Suprapubic skin (tissue), 4 donors: ENCODE results near the gene MPLKIP. TPM values are rescaled to one million over a fixed set of nuclear protein-coding genes. Genes with fewer than 3 reads are reported as not detected.
"Not testable (repeated sequence)": the region's sequence is repeated elsewhere in the genome, so short reads cannot be mapped to it uniquely, and the experiment has no call there.

Source experiments
- DNase-seq, 2 donors: peaks; one replicate each; pipeline ENCODE4 v3.0.0-alpha.2; 2019; ENCODE audit warnings: low spot score in 2 of 2
- H3K27ac ChIP-seq: fragments of 200-600 bp; sonication (generic); one replicate; pipeline ENCODE4 v1.5.1; 2019
- H3K27me3 ChIP-seq: fragments of 200-600 bp; sonication (generic); one replicate; pipeline ENCODE4 v1.5.1; 2019
- H3K36me3 ChIP-seq: fragments of 200-600 bp; sonication (generic); one replicate; pipeline ENCODE4 v1.5.1; 2019
- H3K4me1 ChIP-seq: fragments of 200-600 bp; sonication (generic); one replicate; pipeline ENCODE4 v1.5.1; 2019
- H3K4me3 ChIP-seq: fragments of 200-600 bp; sonication (generic); one replicate; pipeline ENCODE4 v1.5.1; 2019; ENCODE audit warnings: mild to moderate bottlenecking
- H3K9me3 ChIP-seq: fragments of 200-600 bp; sonication (generic); one replicate; pipeline ENCODE4 v1.5.1; 2019
- EP300 ChIP-seq: sonication (generic); formaldehyde crosslinking; IDR thresholded peaks from one replicate; pipeline ENCODE4 v1.6.1; 2017; ENCODE audit warnings: antibody characterized with exemption
- POLR2A ChIP-seq, 2 donors: fragments of 450-650 bp; IDR thresholded peaks; one replicate each; pipeline ENCODE4 v1.6.1; 2017; ENCODE audit warnings: antibody characterized with exemption in 2 of 2, mild to moderate bottlenecking in 2 of 2, moderate library complexity in 2 of 2
- POLR2AphosphoS5 ChIP-seq, 3 donors: sonication (generic); formaldehyde crosslinking; IDR thresholded peaks; one replicate each; pipeline ENCODE4 v1.6.1; 2017; ENCODE audit warnings: antibody characterized with exemption in 3 of 3
- WGBS: methylation state at CpG from one replicate; pipeline ENCODE4 v1.1.5; 2018; 5-methylcytosine and 5-hydroxymethylcytosine counted together
- total RNA-seq, 4 donors: library from RNA; depleted of rRNA; stranded (reverse); fragments of >200 nt; gene quantifications; one replicate each; pipeline ENCODE4 v1.1.0, GENCODE V29; 2016
- TF ChIP-seq, protein P1 (sequence below), 2 donors: fragments of 200-600 bp in 1 of 2; fragments of 450-650 bp in 1 of 2; sonication (generic) in 1 of 2; IDR thresholded peaks; one replicate each; pipeline ENCODE4 v1.5.1; 2016 to 2019; ENCODE audit warnings: antibody characterized with exemption in 2 of 2, mild to moderate bottlenecking in 1 of 2, moderate library complexity in 1 of 2

MPLKIP gene
- total RNA-seq, 4 donors from 2014 or later, result 24.7 to 44.8 (median 29.9) TPM

DNA sequence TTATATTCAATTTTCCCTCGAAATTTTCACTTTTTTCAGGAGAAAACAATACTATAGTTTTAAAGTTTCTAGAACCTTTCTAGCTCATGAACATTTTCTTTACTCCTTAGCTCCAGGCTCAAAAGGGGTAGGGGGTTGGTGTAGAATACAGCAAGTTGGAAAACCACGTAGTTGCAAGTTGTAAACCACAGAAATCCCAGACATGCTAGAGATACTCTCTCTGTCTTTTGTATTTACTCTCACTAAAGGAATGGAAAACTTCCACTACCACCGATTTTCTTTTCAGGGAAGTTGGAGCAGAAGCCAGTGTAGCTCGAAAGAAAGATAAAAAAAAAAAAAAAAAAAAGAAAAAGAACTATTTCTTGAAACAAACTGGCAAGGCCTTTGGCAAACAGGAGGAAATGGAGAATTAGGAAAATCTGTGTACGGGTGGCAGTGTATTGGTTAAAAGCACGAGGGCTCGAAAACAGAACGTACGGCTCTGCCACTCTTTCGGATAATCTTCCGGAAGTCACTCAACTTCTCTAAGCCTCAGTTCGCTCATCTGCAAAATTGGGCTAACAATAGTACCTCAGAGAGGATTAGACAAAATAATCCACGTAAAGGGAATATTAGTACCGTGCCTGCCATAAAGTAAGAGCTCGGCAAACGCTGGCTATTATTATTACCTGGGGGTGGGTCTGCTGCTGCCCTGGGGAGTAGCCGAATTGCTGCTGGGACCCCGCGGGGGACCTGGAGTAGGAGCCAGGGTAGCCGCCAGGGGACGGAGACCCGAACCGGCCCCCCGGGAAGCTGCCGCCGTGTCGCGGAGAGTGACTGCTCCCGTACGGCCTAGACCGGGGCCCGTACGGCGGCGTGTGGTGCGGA is 628 bp downstream of the MPLKIP start:
- Histone ChIP-seq H3K36me3 (no peaks in the 10 kb centered on the region), H3K9me3 (no peaks in the 10 kb centered on the region), H3K27ac (peak overlapping the region; percentile 95), H3K4me3 (peak overlapping the region; percentile 97), H3K27me3 (no peaks in the 10 kb centered on the region), H3K4me1 (peaks cover 33% of the 10 kb centered on the region)
- WGBS, result 2% methylated on average over 16 of the region's 36 CpGs
- no peak for DNase-seq
- no peak for TF ChIP-seq POLR2AphosphoS5 (IDR thresholded peaks at IDR 0.05)
- TF ChIP-seq POLR2A (IDR thresholded peaks at IDR 0.05), result no peak
- no peak for TF ChIP-seq EP300
- TF ChIP-seq, protein P1, sequence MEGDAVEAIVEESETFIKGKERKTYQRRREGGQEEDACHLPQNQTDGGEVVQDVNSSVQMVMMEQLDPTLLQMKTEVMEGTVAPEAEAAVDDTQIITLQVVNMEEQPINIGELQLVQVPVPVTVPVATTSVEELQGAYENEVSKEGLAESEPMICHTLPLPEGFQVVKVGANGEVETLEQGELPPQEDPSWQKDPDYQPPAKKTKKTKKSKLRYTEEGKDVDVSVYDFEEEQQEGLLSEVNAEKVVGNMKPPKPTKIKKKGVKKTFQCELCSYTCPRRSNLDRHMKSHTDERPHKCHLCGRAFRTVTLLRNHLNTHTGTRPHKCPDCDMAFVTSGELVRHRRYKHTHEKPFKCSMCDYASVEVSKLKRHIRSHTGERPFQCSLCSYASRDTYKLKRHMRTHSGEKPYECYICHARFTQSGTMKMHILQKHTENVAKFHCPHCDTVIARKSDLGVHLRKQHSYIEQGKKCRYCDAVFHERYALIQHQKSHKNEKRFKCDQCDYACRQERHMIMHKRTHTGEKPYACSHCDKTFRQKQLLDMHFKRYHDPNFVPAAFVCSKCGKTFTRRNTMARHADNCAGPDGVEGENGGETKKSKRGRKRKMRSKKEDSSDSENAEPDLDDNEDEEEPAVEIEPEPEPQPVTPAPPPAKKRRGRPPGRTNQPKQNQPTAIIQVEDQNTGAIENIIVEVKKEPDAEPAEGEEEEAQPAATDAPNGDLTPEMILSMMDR (IDR thresholded peaks at IDR 0.05), result no peak

DNA sequence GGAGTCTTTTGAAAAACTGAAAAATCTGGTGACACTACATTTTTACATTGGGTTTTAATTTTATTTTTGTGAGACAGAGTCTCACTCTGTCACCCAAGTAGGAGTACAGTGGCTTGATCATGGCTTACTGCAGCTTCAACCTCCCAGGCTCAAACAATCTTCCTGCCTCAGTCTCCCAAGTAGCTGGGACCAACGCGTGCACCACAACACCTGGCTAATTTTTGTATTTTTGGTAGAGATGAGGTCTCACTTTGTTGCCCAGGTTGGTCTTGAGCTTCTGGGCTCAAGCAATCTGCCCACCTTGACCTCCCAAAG is 11.5 kb downstream of the MPLKIP start:
- Histone ChIP-seq H3K4me3 (no peak overlapping the region), H3K27me3 (no peaks in the 10 kb centered on the region), H3K36me3 (no peaks in the 10 kb centered on the region), H3K9me3 (no peaks in the 10 kb centered on the region), H3K27ac (no peak overlapping the region), H3K4me1 (no peaks in the 10 kb centered on the region)
- no peak for DNase-seq
- TF ChIP-seq POLR2A (IDR thresholded peaks at IDR 0.05) (no peak), POLR2AphosphoS5 (IDR thresholded peaks at IDR 0.05) (no peak)
- TF ChIP-seq, protein P1 (IDR thresholded peaks at IDR 0.05), result no peak
- 97% methylated on average over 2 of the region's 2 CpGs for WGBS

DNA sequence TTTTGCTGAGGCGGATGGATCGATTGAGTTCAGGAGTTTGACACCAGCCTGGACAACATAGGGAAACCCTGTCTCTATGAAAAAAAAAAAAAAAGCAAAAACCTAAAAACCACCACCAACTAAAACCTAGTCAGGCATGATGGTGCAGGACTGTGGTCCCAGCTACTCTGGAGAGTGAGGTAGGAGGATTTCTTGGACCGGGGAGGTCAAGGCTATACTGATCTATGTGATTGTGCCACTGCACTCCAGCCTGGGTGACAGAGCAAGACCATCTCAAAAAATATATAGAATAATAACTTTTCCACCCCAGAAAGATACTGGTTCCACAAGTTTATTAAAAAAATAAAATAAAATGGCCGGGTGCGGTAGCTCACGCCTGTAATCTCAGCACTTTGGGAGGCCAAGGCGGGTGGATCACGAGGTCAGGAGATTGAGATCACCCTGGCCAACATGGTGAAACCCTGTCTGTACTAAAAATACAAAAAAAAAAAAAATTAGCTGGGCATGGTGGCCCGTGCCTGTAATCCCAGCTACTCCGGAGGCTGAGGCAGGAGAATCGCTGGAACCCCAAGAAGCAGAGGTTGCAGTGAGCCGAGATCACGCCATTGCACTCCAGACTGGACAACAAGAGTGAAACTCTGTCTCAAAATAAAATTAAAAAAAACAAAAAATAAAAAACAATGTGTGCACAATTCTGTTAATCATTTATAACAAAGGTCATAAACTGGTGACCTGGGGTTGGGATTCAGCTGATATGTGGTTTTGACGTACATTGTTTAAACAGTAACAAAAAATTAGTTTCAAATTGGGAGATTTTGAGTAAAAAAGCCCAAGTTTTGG is 12.1 kb downstream of the MPLKIP start:
- 96% methylated on average over 14 of the region's 14 CpGs for WGBS
- H3K36me3 ChIP-seq, H3K9me3 ChIP-seq, DNase-seq, H3K4me3 ChIP-seq, H3K27me3 ChIP-seq, H3K27ac ChIP-seq, H3K4me1 ChIP-seq: not testable (repeated sequence)

DNA sequence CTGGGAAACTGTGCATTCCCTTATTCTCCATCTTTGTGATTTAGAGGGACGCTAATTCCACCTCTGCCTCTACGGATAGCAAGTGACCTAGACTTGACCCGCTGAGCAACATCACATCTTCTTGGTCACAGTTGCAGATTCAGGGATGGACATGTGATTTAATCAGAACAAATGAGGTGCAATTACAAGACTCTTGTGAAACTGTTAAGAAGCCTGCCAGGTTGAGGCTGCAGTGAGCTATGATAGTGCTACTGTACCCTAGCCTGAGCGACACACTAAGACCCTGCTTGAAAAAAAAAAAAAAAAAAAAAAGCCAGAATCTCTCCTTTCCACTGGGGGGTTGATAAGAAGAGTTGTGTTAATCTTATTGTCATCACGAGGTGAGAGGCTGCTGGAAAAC is 14.4 kb downstream of the MPLKIP start:
- no peak for DNase-seq
- Histone ChIP-seq H3K27ac (no peak overlapping the region), H3K4me1 (no peaks in the 10 kb centered on the region), H3K4me3 (no peak overlapping the region), H3K9me3 (no peaks in the 10 kb centered on the region), H3K27me3 (no peaks in the 10 kb centered on the region), H3K36me3 (no peaks in the 10 kb centered on the region)
- TF ChIP-seq POLR2AphosphoS5 (IDR thresholded peaks at IDR 0.05), result no peak
- TF ChIP-seq, protein P1 (IDR thresholded peaks at IDR 0.05), result no peak
- TF ChIP-seq EP300, result no peak
- TF ChIP-seq POLR2A (IDR thresholded peaks at IDR 0.05), result no peak
- 95% methylated on average over 5 of the region's 5 CpGs for WGBS

DNA sequence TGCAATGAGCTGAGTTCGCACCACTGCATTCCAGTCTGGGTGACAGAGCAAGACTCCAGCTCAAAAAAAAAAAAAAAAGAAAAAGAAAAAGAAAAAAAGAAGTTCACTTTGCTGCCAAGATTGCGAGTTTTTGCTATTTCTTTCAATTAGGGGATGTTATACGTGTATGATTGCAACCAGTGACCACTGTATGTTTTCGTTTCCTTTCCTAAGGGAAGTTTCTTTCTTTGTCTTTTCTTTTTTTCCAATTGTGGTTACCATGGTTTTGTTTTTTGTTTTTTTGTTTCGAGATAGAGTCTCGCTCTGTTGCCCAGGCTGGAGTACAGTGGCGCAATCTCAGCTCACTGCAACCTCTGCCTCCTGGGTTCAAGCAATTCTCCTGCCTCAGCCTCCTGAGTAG is 16.2 kb downstream of the MPLKIP start:
- not testable (repeated sequence) for H3K9me3 ChIP-seq, H3K4me1 ChIP-seq, H3K36me3 ChIP-seq, H3K4me3 ChIP-seq, H3K27ac ChIP-seq, DNase-seq, H3K27me3 ChIP-seq
- 86% methylated on average over 7 of the region's 7 CpGs for WGBS

GRCh38 chr7:40117199-40117598 is 17.2 kb downstream of the MPLKIP start:
- H3K36me3 ChIP-seq, H3K27ac ChIP-seq, H3K9me3 ChIP-seq, H3K4me1 ChIP-seq, H3K4me3 ChIP-seq, H3K27me3 ChIP-seq, DNase-seq: not testable (repeated sequence)
- 95% methylated on average over 9 of the region's 9 CpGs for WGBS
